PC-9 (cell line): ENCODE data around the gene FBXW7. TPM values are rescaled to one million over a fixed set of nuclear protein-coding genes. Genes with fewer than 3 reads are reported as not detected.

Experiments
- BruUV-seq: library from RNA; stranded (reverse); fragments of 400-500 nt; replicated peaks from 2 replicates; lab custom pipeline; 2021; lab: Mats Ljungman, UMichigan
- CTCF ChIA-PET: fragments of 300-600 bp; sonication (Branson Sonifier 250); formaldehyde crosslinking; loops from one replicate; lab custom pipeline; 2022; ENCODE audit warnings: antibody characterized with exemption; lab: Charles Lee
- POLR2A ChIA-PET: fragments of 300-600 bp; sonication (Branson Sonifier 250); formaldehyde crosslinking; loops from one replicate; lab custom pipeline; 2022; ENCODE audit warnings: antibody characterized with exemption; ENCODE audit not compliant: unreplicated experiment; lab: Charles Lee
- DNase-seq, 2 experiments: peaks; one replicate each; pipeline versions ENCODE4 v3.0.0 to v3.0.0-alpha.2; 2015 to 2022; ENCODE audit warnings: mixed read lengths in 1 of 2
- H2AFZ ChIP-seq: fragments of 200-600 bp; sonication (generic); 2 replicates; pipeline ENCODE4 v1.8.1; 2017; ENCODE audit warnings: antibody characterized with exemption
- H3F3A ChIP-seq: fragments of 200-600 bp; sonication (generic); 2 replicates; pipeline ENCODE4 v1.8.1; 2017; ENCODE audit warnings: antibody characterized with exemption, mild to moderate bottlenecking, low read depth; ENCODE audit not compliant: insufficient read depth
- H3K27ac ChIP-seq: fragments of 200-600 bp; sonication (generic); 2 replicates; pipeline ENCODE4 v1.6.1; 2016; ENCODE audit warnings: mixed run types
- H3K27me3 ChIP-seq: fragments of 200-600 bp; sonication (generic); 2 replicates; pipeline ENCODE4 v1.6.1; 2016; ENCODE audit warnings: low read depth, mixed run types; ENCODE audit not compliant: insufficient read depth
- H3K36me3 ChIP-seq: fragments of 200-600 bp; sonication (generic); 2 replicates; pipeline ENCODE4 v1.6.1; 2016; ENCODE audit warnings: low read depth, mixed run types
- H3K4me1 ChIP-seq: fragments of 200-600 bp; sonication (generic); replicated peaks from 2 replicates; pipeline ENCODE4 v1.6.1; 2016; ENCODE audit warnings: mixed run types; ENCODE audit not compliant: insufficient read depth
- H3K4me2 ChIP-seq: fragments of 200-600 bp; sonication (generic); 2 replicates; pipeline ENCODE4 v1.6.1; 2017; ENCODE audit warnings: mixed run types
- H3K4me3 ChIP-seq: fragments of 200-600 bp; sonication (generic); 2 replicates; pipeline ENCODE4 v1.6.1; 2016; ENCODE audit warnings: mixed run types
- H3K79me2 ChIP-seq: fragments of 200-600 bp; sonication (generic); 2 replicates; pipeline ENCODE4 v1.6.1; 2017; ENCODE audit warnings: low read depth, mixed run types
- H3K9me2 ChIP-seq: fragments of 200-600 bp; sonication (generic); 2 replicates; pipeline ENCODE4 v1.8.1; 2017; ENCODE audit warnings: mild to moderate bottlenecking; ENCODE audit not compliant: insufficient read depth
- H3K9me3 ChIP-seq: fragments of 200-600 bp; sonication (generic); 2 replicates; pipeline ENCODE4 v1.8.1; 2016; ENCODE audit warnings: low read depth; ENCODE audit not compliant: insufficient read depth
- H4K20me1 ChIP-seq: fragments of 200-600 bp; sonication (generic); 2 replicates; pipeline ENCODE4 v1.8.1; 2017; ENCODE audit not compliant: insufficient read depth
- CTCF ChIP-seq: fragments of 200-600 bp; sonication (generic); conservative IDR thresholded peaks from 2 replicates; pipeline ENCODE4 v1.6.1; 2017; ENCODE audit warnings: mixed run types, antibody characterized with exemption, mild to moderate bottlenecking, moderate library complexity
- EZH2 ChIP-seq: fragments of 200-600 bp; sonication (generic); IDR thresholded peaks from 2 replicates; pipeline ENCODE4 v1.8.0; 2017; ENCODE audit warnings: antibody characterized with exemption, low read depth
- intact Hi-C: fragments of 100-400 bp; cut with micrococcal nuclease; formaldehyde crosslinking; loops from one replicate; pipeline ENCODE4 v1.10.0; 2022; ENCODE audit not compliant: unreplicated experiment
- total RNA-seq: library from RNA; stranded (reverse); gene quantifications from 2 replicates; pipeline ENCODE4 v1.2.3, GENCODE V29; 2021

The FBXW7 gene
- total RNA-seq, 1 experiment from 2014 or later: 30.2 TPM

GRCh38 chr4:152310257-152310656 is 225.6 kb downstream of the FBXW7 start:
- BruUV-seq: no TSS peak
- CTCF ChIA-PET: interaction anchor here (0.7 kb wide), 1 partner anchor 180 kb away, joined by 3 read pairs; no protein-coding TSS in a partner anchor
- peaks cover 11% of the 10 kb centered on the region for H3F3A ChIP-seq
- peaks cover 19% of the 10 kb centered on the region for H3K4me1 ChIP-seq
- H2AFZ ChIP-seq: no peak overlapping the region
- H3K79me2 ChIP-seq: no peaks in the 10 kb centered on the region
- H3K4me2 ChIP-seq: peak overlapping the region; percentile 56
- H3K27ac ChIP-seq: 0 out of 2 replicates have a peak overlapping the region, but pooled peaks have one; percentile 56
- H3K36me3 ChIP-seq: no peaks in the 10 kb centered on the region
- peak; percentile 74 to 86 for DNase-seq
- H3K9me2 ChIP-seq: no peaks in the 10 kb centered on the region
- no peaks in the 10 kb centered on the region for H4K20me1 ChIP-seq
- no peaks in the 10 kb centered on the region for H3K27me3 ChIP-seq
- intact Hi-C loops: loop anchor here (1.0 kb wide), 1 partner anchor 16 kb away; no protein-coding TSS in a partner anchor
- H3K4me3 ChIP-seq: no peak overlapping the region
- no peak for TF ChIP-seq EZH2
- no peak for TF ChIP-seq CTCF
- H3K9me3 ChIP-seq: no peaks in the 10 kb centered on the region
- POLR2A ChIA-PET: interaction anchor here (0.6 kb wide), 2 partner anchors 143 to 625 kb away, joined by 3 to 4 read pairs; no protein-coding TSS in a partner anchor

GRCh38 chr4:152309418-152309817 is 226.5 kb downstream of the FBXW7 start:
- H4K20me1 ChIP-seq: no peaks in the 10 kb centered on the region
- no peaks in the 10 kb centered on the region for H3K9me2 ChIP-seq
- peak overlapping the region; percentile 56 for H3K4me2 ChIP-seq
- H3K27ac ChIP-seq: 0 out of 2 replicates have a peak overlapping the region, but pooled peaks have one; percentile 56
- BruUV-seq: no TSS peak
- no peaks in the 10 kb centered on the region for H3K36me3 ChIP-seq
- POLR2A ChIA-PET: no interaction called here
- no peaks in the 10 kb centered on the region for H3K9me3 ChIP-seq
- no peak for DNase-seq
- H3K4me1 ChIP-seq: peaks cover 19% of the 10 kb centered on the region
- no peaks in the 10 kb centered on the region for H3K27me3 ChIP-seq
- H3K4me3 ChIP-seq: no peak overlapping the region
- H3F3A ChIP-seq: peaks cover 11% of the 10 kb centered on the region
- TF ChIP-seq EZH2 (no peak), CTCF (no peak)
- intact Hi-C loops: no loop called here
- H3K79me2 ChIP-seq: no peaks in the 10 kb centered on the region
- no peak overlapping the region for H2AFZ ChIP-seq
- CTCF ChIA-PET: no interaction called here

GRCh38 chr4:152308951-152309350 is 226.9 kb downstream of the FBXW7 start:
- no peak overlapping the region for H2AFZ ChIP-seq
- ChIA-PET POLR2A (no interaction called here), CTCF (no interaction called here)
- no peak overlapping the region for H3K4me3 ChIP-seq
- intact Hi-C loops: no loop called here
- H3K36me3 ChIP-seq: no peaks in the 10 kb centered on the region
- H3K9me3 ChIP-seq: no peaks in the 10 kb centered on the region
- no peaks in the 10 kb centered on the region for H3K9me2 ChIP-seq
- H3F3A ChIP-seq: peaks cover 11% of the 10 kb centered on the region
- no peak for TF ChIP-seq EZH2
- no peak for TF ChIP-seq CTCF
- no peaks in the 10 kb centered on the region for H4K20me1 ChIP-seq
- BruUV-seq: no TSS peak
- no peak overlapping the region for H3K4me2 ChIP-seq
- DNase-seq: no peak
- no peaks in the 10 kb centered on the region for H3K27me3 ChIP-seq
- no peaks in the 10 kb centered on the region for H3K79me2 ChIP-seq
- no peak overlapping the region for H3K27ac ChIP-seq
- H3K4me1 ChIP-seq: peaks cover 23% of the 10 kb centered on the region
